H9 (cell line): ENCODE measurements around the gene TRIL. TPM values are rescaled to one million over a fixed set of nuclear protein-coding genes. Genes with fewer than 3 reads are reported as not detected.

ENCODE experiments used
- DNase-seq: peaks from one replicate; pipeline ENCODE4 v3.0.0-alpha.2; 2017
- H2AFZ ChIP-seq: one replicate; pipeline ENCODE4 v1.6.1; 2013; ENCODE audit warnings: mild to moderate bottlenecking, low read length, control low read depth, moderate library complexity
- H2AK5ac ChIP-seq: 2 replicates; pipeline ENCODE4 v1.6.1; 2013; ENCODE audit warnings: low read length, control low read depth, mixed read lengths; ENCODE audit not compliant: insufficient read length
- H2BK120ac ChIP-seq: one replicate; pipeline ENCODE4 v1.6.1; 2013; ENCODE audit warnings: low read depth, mild to moderate bottlenecking, low read length, control low read depth, inconsistent platforms; ENCODE audit not compliant: poor library complexity, severe bottlenecking
- H2BK12ac ChIP-seq: 2 replicates; pipeline ENCODE4 v1.6.1; 2013; ENCODE audit warnings: low read length, control low read depth, mixed read lengths, low read depth; ENCODE audit not compliant: insufficient read length
- H2BK15ac ChIP-seq: 2 replicates; pipeline ENCODE4 v1.6.1; 2013; ENCODE audit warnings: low read depth, low read length, control low read depth
- H2BK20ac ChIP-seq: one replicate; pipeline ENCODE4 v1.6.1; 2013; ENCODE audit warnings: low read depth, mild to moderate bottlenecking, low read length, control low read depth, inconsistent platforms; ENCODE audit not compliant: poor library complexity, severe bottlenecking
- H2BK5ac ChIP-seq: 2 replicates; pipeline ENCODE4 v1.6.1; 2013; ENCODE audit warnings: low read length, control low read depth, mixed read lengths; ENCODE audit not compliant: insufficient read length
- H3K14ac ChIP-seq: 2 replicates; pipeline ENCODE4 v1.6.1; 2013; ENCODE audit warnings: low read length, control low read depth; ENCODE audit not compliant: insufficient read depth
- H3K18ac ChIP-seq: 2 replicates; pipeline ENCODE4 v1.6.1; 2013; ENCODE audit warnings: low read depth, mild to moderate bottlenecking, mixed read lengths, low read length, control low read depth; ENCODE audit not compliant: insufficient read length
- H3K23ac ChIP-seq: 2 replicates; pipeline ENCODE4 v1.6.1; 2013; ENCODE audit warnings: low read length, control low read depth, mixed read lengths, low read depth; ENCODE audit not compliant: insufficient read length
- H3K23me2 ChIP-seq: 2 replicates; pipeline ENCODE4 v1.6.1; 2013; ENCODE audit warnings: low read depth, mild to moderate bottlenecking, mixed read lengths, low read length, control low read depth; ENCODE audit not compliant: insufficient read length, poor library complexity, severe bottlenecking
- H3K27ac ChIP-seq: 2 replicates; pipeline ENCODE4 v1.5.1; 2013; ENCODE audit warnings: low read length, control low read depth, mixed read lengths, low read depth; ENCODE audit not compliant: insufficient read length
- H3K27me3 ChIP-seq: 2 replicates; pipeline ENCODE4 v1.6.1; 2013; ENCODE audit warnings: low read length, control low read depth, inconsistent platforms; ENCODE audit not compliant: insufficient read depth
- H3K4ac ChIP-seq: 2 replicates; pipeline ENCODE4 v1.6.1; 2013; ENCODE audit warnings: low read depth, mild to moderate bottlenecking, control low read depth, inconsistent platforms, low read length, moderate library complexity
- H3K4me1 ChIP-seq: 2 replicates; pipeline ENCODE4 v1.6.1; 2013; ENCODE audit warnings: low read length, control low read depth, inconsistent platforms; ENCODE audit not compliant: insufficient read depth
- H3K4me2 ChIP-seq: 2 replicates; pipeline ENCODE4 v1.6.1; 2013; ENCODE audit warnings: low read length, control low read depth, mixed read lengths; ENCODE audit not compliant: insufficient read length, insufficient read depth
- H3K56ac ChIP-seq: 2 replicates; pipeline ENCODE4 v1.6.1; 2013; ENCODE audit warnings: low read depth, mild to moderate bottlenecking, mixed read lengths, low read length, control low read depth; ENCODE audit not compliant: insufficient read length
- H3K79me1 ChIP-seq: 2 replicates; pipeline ENCODE4 v1.6.1; 2013; ENCODE audit warnings: low read depth, mild to moderate bottlenecking, moderate library complexity, low read length, control low read depth, inconsistent platforms; ENCODE audit not compliant: insufficient read depth, poor library complexity, severe bottlenecking
- H3K79me2 ChIP-seq: 2 replicates; pipeline ENCODE4 v1.6.1; 2013; ENCODE audit warnings: low read length, control low read depth, inconsistent platforms; ENCODE audit not compliant: insufficient read depth
- H3K9ac ChIP-seq: 2 replicates; pipeline ENCODE4 v1.6.1; 2013; ENCODE audit warnings: low read length, control low read depth, mixed read lengths; ENCODE audit not compliant: insufficient read length; ENCODE audit errors: extremely low read depth
- H3K9me3 ChIP-seq: one replicate; pipeline ENCODE4 v1.6.1; 2013; ENCODE audit warnings: low read depth, low read length, inconsistent platforms; ENCODE audit not compliant: control insufficient read depth
- H3T11ph ChIP-seq: one replicate; pipeline ENCODE4 v1.6.1; 2013; ENCODE audit warnings: mild to moderate bottlenecking, low read length, control low read depth, inconsistent platforms
- H4K20me1 ChIP-seq: one replicate; pipeline ENCODE4 v1.6.1; 2013; ENCODE audit not compliant: control insufficient read depth, insufficient read length, insufficient read depth
- H4K5ac ChIP-seq: 2 replicates; pipeline ENCODE4 v1.6.1; 2013; ENCODE audit warnings: low read depth, mild to moderate bottlenecking, mixed read lengths, low read length, control low read depth; ENCODE audit not compliant: insufficient read length
- H4K8ac ChIP-seq: replicated peaks from 2 replicates; pipeline ENCODE4 v1.6.1; 2013; ENCODE audit warnings: low read length, control low read depth, mixed read lengths, low read depth; ENCODE audit not compliant: insufficient read length
- H4K91ac ChIP-seq: 2 replicates; pipeline ENCODE4 v1.6.1; 2013; ENCODE audit warnings: low read depth, mild to moderate bottlenecking, moderate library complexity, mixed read lengths, low read length, control low read depth; ENCODE audit not compliant: insufficient read length
- H3K27ac Mint-ChIP-seq, 3 experiments: 2 replicates in 2 of 3; 3 replicates in 1 of 3; pipeline ENCODE4 v1.8.0; 2020 to 2021; ENCODE audit warnings: mixed read lengths in 3 of 3, mild to moderate bottlenecking in 1 of 3, moderate library complexity in 1 of 3
- H3K27me3 Mint-ChIP-seq: 2 replicates; pipeline ENCODE4 v1.8.0; 2021; ENCODE audit warnings: low read depth, mild to moderate bottlenecking, moderate library complexity, mixed read lengths
- H3K36me3 Mint-ChIP-seq, 3 experiments: 2 replicates in 2 of 3; 3 replicates in 1 of 3; pipeline ENCODE4 v1.8.0; 2020 to 2021; ENCODE audit warnings: low read depth in 3 of 3, mixed read lengths in 3 of 3; ENCODE audit not compliant: insufficient read depth in 1 of 3
- H3K4me1 Mint-ChIP-seq, 2 experiments: 2 replicates each; pipeline ENCODE4 v1.8.0; 2020; ENCODE audit warnings: mixed read lengths in 2 of 2
- H3K4me3 Mint-ChIP-seq, 2 experiments: 2 replicates in 1 of 2; 3 replicates in 1 of 2; pipeline ENCODE4 v1.8.0; 2020 to 2021; ENCODE audit warnings: mild to moderate bottlenecking in 2 of 2, mixed read lengths in 2 of 2, moderate library complexity in 1 of 2
- H3K9me3 Mint-ChIP-seq, 2 experiments: 2 replicates in 1 of 2; 3 replicates in 1 of 2; pipeline ENCODE4 v1.8.0; 2020; ENCODE audit warnings: mild to moderate bottlenecking in 2 of 2, mixed read lengths in 2 of 2, moderate library complexity in 1 of 2
- CTCF ChIP-seq: fragments of 200-600 bp; sonication (generic); conservative IDR thresholded peaks from 3 replicates; pipeline ENCODE4 v1.8.0; 2021; ENCODE audit warnings: antibody characterized with exemption, mild to moderate bottlenecking
- WGBS: extraction: QIAGEN DNeasy Blood & Tissue Kit; methylation state at CpG from one replicate; pipeline ENCODE4 v1.1.7; 2013; ENCODE audit warnings: missing lambda C conversion rate, low lambda C conversion rate, mixed read lengths; ENCODE audit not compliant: insufficient read length; ENCODE audit errors: extremely low coverage; 5-methylcytosine and 5-hydroxymethylcytosine counted together
- total RNA-seq: library from RNA; stranded (reverse); gene quantifications from 2 replicates; pipeline ENCODE4 v1.2.1, GENCODE V29; 2021

Gene TRIL
- total RNA-seq, 1 experiment from 2014 or later: 3.1 TPM

DNA sequence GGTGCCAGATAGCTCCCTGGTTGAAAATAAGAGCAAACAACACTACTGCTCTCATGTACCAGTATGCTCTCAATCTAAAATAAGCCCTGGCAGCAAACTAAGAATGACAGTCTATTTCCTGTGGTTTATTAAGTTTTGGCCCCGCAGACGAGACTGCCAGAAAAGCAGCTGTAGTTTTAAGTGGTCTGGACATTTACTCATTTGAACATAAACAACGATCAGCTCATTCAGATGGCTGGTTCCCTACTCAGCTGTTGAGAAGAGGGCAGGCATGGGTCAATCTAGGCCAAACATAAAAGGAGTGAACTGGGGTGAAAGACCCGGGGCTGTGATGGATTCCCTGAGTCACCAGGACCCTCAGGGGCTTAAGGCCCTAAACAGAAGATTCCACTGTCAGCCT is 4.5 kb downstream of the TRIL start:
- Histone ChIP-seq H3K18ac (no peak overlapping the region), H4K5ac (no peak overlapping the region), H2BK20ac (no peak overlapping the region), H3K14ac (no peak overlapping the region), H3K4me2 (no peak overlapping the region), H3K9me3 (no peaks in the 10 kb centered on the region), H2AK5ac (no peak overlapping the region), H3K79me2 (no peaks in the 10 kb centered on the region), H3K56ac (no peak overlapping the region), H4K20me1 (no peaks in the 10 kb centered on the region), H2AFZ (no peak overlapping the region), H3K79me1 (no peaks in the 10 kb centered on the region), H2BK12ac (no peak overlapping the region), H2BK120ac (no peak overlapping the region), H4K91ac (no peak overlapping the region), H3K4ac (no peak overlapping the region), H4K8ac (no peak overlapping the region), H3K27me3 (peaks cover 11% of the 10 kb centered on the region; the same call in 1 of the 2 replicates), H3K23me2 (peaks cover 31% of the 10 kb centered on the region), H3K4me1 (peaks cover 2% of the 10 kb centered on the region; the same call in 1 of the 2 replicates), H3K27ac (no peak overlapping the region), H2BK5ac (no peak overlapping the region), H3T11ph (no peak overlapping the region), H3K9ac (no peak overlapping the region), H2BK15ac (no peak overlapping the region), H3K23ac (no peak overlapping the region)
- TF ChIP-seq CTCF: no peak
- Mint-ChIP-seq H3K36me3 (peaks cover 0 to 6% (median 0%) of the 10 kb centered on the region in 3 experiments; a peak in 4 of 7 replicates), H3K4me3 (no peak overlapping the region), H3K9me3 (peaks cover 3 to 10% of the 10 kb centered on the region in 2 experiments; a peak in 2 of 5 replicates), H3K27ac (no peak overlapping the region), H3K4me1 (peaks cover 14 to 17% of the 10 kb centered on the region in 2 experiments), H3K27me3 (peaks cover 32% of the 10 kb centered on the region)
- WGBS: no CpG with 5 or more reads among the region's 4 CpGs
- no peak for DNase-seq
